Measurements from ENCODE around the gene SLC5A10.

DNA sequence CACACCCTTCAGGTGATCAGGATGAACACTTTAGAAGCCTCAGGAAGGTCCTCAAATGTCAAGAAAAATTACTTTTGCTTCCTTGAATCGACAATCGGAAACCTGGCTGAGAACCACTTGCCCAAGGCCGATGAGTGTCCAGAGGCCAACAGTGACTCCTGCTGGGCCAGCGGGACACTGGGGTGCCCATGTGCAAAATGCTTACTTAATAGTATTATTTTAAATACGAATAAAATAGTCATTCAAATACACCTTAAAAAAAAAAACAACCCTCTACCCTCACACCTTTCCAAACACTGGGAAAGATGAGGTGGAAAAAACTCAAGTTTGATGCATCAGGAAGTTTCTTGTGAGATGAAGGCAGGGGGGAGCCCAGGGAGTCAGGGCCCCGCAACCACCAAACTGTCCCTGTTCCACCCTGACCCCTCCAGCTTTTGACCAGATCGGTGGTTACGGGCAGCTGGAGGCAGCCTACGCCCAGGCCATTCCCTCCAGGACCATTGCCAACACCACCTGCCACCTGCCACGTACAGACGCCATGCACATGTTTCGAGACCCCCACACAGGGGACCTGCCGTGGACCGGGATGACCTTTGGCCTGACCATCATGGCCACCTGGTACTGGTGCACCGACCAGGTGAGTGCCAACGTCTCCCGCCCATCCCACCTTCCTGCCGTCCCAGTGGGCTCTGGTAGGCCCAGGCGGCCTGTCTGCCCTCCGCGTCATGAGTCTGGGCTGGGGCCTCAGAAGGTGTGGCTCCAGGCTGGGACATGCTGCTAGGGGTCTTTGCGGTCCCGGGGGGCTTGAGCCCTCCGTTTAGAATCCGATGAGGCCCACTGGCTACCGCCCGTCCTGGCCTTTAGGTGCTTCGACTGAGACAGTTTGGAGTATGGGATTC is 18.9 kb downstream of the SLC5A10 start:
- TF ChIP-seq, protein P1, sequence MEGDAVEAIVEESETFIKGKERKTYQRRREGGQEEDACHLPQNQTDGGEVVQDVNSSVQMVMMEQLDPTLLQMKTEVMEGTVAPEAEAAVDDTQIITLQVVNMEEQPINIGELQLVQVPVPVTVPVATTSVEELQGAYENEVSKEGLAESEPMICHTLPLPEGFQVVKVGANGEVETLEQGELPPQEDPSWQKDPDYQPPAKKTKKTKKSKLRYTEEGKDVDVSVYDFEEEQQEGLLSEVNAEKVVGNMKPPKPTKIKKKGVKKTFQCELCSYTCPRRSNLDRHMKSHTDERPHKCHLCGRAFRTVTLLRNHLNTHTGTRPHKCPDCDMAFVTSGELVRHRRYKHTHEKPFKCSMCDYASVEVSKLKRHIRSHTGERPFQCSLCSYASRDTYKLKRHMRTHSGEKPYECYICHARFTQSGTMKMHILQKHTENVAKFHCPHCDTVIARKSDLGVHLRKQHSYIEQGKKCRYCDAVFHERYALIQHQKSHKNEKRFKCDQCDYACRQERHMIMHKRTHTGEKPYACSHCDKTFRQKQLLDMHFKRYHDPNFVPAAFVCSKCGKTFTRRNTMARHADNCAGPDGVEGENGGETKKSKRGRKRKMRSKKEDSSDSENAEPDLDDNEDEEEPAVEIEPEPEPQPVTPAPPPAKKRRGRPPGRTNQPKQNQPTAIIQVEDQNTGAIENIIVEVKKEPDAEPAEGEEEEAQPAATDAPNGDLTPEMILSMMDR (IDR thresholded peaks at IDR 0.05) = no peak
- TF ChIP-seq POLR2A (IDR thresholded peaks at IDR 0.05) = no peak
